DND-41 (cell line): ENCODE measurements around the gene SND1.

Source experiments
- ATAC-seq: fragments of 200-7000 bp; cut with Tn5 transposase; 3 replicates; pipeline ENCODE4 v1.9.1; 2021; ENCODE audit warnings: low read depth; ENCODE audit not compliant: insufficient read depth
- DNase-seq: peaks from one replicate; pipeline ENCODE4 v3.0.0-alpha.2; 2020
- H2AFZ ChIP-seq: 2 replicates; pipeline ENCODE4 v1.6.0; 2012; ENCODE audit warnings: low read depth, low read length
- H3K27ac ChIP-seq: 2 replicates; pipeline ENCODE4 v1.5.1; 2012; ENCODE audit warnings: low read length, inconsistent platforms
- H3K27me3 ChIP-seq: fragments of 200-600 bp; sonication (generic); 2 replicates; pipeline ENCODE4 v1.6.0; 2012; ENCODE audit warnings: low read length, mild to moderate bottlenecking, inconsistent platforms; ENCODE audit not compliant: insufficient read depth, poor library complexity
- H3K36me3 ChIP-seq: 2 replicates; pipeline ENCODE4 v1.5.1; 2012; ENCODE audit warnings: low read length, inconsistent platforms; ENCODE audit not compliant: insufficient read depth
- H3K4me1 ChIP-seq: 2 replicates; pipeline ENCODE4 v1.5.1; 2012; ENCODE audit warnings: mild to moderate bottlenecking, low read length; ENCODE audit not compliant: insufficient read depth
- H3K4me2 ChIP-seq: 2 replicates; pipeline ENCODE4 v1.6.0; 2012; ENCODE audit warnings: mild to moderate bottlenecking, moderate library complexity, low read length, inconsistent platforms; ENCODE audit not compliant: insufficient read depth
- H3K4me3 ChIP-seq, 2 experiments: fragments of 200-600 bp in 1 of 2; shearing (Covaris generic) in 1 of 2; 2 replicates each; pipeline ENCODE4 v1.5.1; 2012 to 2016; ENCODE audit warnings: inconsistent platforms in 2 of 2, low read length in 2 of 2, mild to moderate bottlenecking in 2 of 2, low read depth in 1 of 2, moderate library complexity in 1 of 2
- H3K79me2 ChIP-seq: 2 replicates; pipeline ENCODE4 v1.6.0; 2012; ENCODE audit warnings: low read length, inconsistent platforms; ENCODE audit not compliant: insufficient read depth
- H3K9ac ChIP-seq: 2 replicates; pipeline ENCODE4 v1.6.0; 2012; ENCODE audit warnings: low read depth, mild to moderate bottlenecking, inconsistent platforms, low read length, moderate library complexity
- H3K9me3 ChIP-seq: 2 replicates; pipeline ENCODE4 v1.5.1; 2012; ENCODE audit warnings: low read length, moderate library complexity, mild to moderate bottlenecking, inconsistent platforms; ENCODE audit not compliant: insufficient read depth, severe bottlenecking
- H4K20me1 ChIP-seq: 2 replicates; pipeline ENCODE4 v1.6.0; 2012; ENCODE audit warnings: low read length; ENCODE audit not compliant: insufficient read depth
- EZH2 ChIP-seq: IDR thresholded peaks from 3 replicates; pipeline ENCODE4 v1.6.1; 2012; ENCODE audit warnings: borderline replicate concordance, low read depth, mild to moderate bottlenecking, moderate library complexity, low read length, inconsistent platforms; ENCODE audit not compliant: severe bottlenecking
- TF ChIP-seq, protein P1 (sequence below): IDR thresholded peaks from 2 replicates; pipeline ENCODE4 v1.5.1; 2012; ENCODE audit warnings: borderline replicate concordance, low read length, moderate library complexity, mild to moderate bottlenecking; ENCODE audit not compliant: poor library complexity, severe bottlenecking; ENCODE audit errors: extremely low read depth

SND1 gene

DNA sequence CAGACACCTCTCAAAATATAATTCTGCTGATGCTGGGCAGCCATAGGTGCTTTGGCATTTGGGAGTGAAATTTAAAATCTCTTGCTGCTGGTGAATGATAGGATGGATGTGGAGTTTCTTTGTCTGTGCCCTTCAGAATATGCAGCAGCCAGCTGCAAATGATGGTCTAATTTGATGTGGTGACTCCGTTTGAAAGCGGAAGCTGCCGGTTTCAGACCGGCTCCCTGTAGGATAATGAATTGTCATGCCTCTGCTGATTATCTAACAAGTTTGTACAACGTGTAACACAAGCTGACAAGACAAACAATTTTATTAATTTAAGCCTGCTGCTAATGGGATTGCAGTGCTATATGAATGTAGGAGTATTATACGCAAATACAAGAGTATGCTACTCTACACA is 103.5 kb downstream of the SND1 start:
- DNase-seq (no peak), ATAC-seq (no peak)
- Histone ChIP-seq H4K20me1 (peaks cover 8% of the 10 kb centered on the region; the same call in 1 of the 2 replicates), H3K27ac (no peak overlapping the region), H3K4me2 (no peak overlapping the region), H3K4me1 (no peaks in the 10 kb centered on the region), H3K27me3 (no peaks in the 10 kb centered on the region), H3K36me3 (peaks cover 5% of the 10 kb centered on the region; the same call in 1 of the 2 replicates), H3K9me3 (no peaks in the 10 kb centered on the region), H3K9ac (no peak overlapping the region), H3K79me2 (peaks cover 22% of the 10 kb centered on the region; the same call in 1 of the 2 replicates), H3K4me3 (no peak overlapping the region), H2AFZ (no peak overlapping the region)
- TF ChIP-seq EZH2 = no peak
- TF ChIP-seq, protein P1, sequence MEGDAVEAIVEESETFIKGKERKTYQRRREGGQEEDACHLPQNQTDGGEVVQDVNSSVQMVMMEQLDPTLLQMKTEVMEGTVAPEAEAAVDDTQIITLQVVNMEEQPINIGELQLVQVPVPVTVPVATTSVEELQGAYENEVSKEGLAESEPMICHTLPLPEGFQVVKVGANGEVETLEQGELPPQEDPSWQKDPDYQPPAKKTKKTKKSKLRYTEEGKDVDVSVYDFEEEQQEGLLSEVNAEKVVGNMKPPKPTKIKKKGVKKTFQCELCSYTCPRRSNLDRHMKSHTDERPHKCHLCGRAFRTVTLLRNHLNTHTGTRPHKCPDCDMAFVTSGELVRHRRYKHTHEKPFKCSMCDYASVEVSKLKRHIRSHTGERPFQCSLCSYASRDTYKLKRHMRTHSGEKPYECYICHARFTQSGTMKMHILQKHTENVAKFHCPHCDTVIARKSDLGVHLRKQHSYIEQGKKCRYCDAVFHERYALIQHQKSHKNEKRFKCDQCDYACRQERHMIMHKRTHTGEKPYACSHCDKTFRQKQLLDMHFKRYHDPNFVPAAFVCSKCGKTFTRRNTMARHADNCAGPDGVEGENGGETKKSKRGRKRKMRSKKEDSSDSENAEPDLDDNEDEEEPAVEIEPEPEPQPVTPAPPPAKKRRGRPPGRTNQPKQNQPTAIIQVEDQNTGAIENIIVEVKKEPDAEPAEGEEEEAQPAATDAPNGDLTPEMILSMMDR = no peak

DNA sequence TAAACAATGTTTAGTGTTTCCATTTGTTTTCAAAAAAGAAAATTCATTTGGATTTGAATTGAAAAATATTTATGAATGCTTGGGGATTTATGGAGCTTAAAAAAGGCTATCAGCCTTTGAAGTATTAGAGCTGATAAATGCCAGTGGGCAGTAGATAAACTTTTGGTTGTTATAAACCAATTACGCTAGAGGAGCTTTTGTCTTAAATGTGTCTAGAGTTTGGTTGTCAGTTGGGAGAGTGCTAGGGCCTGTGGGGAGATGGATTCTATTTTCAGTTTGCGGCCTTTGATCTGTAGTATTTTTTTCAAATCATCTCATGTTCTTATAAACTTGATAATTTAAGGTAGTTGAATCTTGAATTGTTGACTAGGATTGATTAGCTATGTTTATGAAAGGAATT is 104.0 kb downstream of the SND1 start:
- H3K4me3 ChIP-seq = no peak overlapping the region
- no peak for ATAC-seq
- no peak for DNase-seq
- TF ChIP-seq EZH2 = no peak
- TF ChIP-seq, protein P1 = no peak
- H3K9me3 ChIP-seq = no peaks in the 10 kb centered on the region
- no peaks in the 10 kb centered on the region for H3K4me1 ChIP-seq
- H3K27me3 ChIP-seq = no peaks in the 10 kb centered on the region
- peaks cover 5% of the 10 kb centered on the region; the same call in 1 of the 2 replicates for H3K36me3 ChIP-seq
- H3K9ac ChIP-seq = no peak overlapping the region
- H4K20me1 ChIP-seq = peaks cover 8% of the 10 kb centered on the region; the same call in 1 of the 2 replicates
- H3K79me2 ChIP-seq = peaks cover 20% of the 10 kb centered on the region; the same call in 1 of the 2 replicates
- no peak overlapping the region for H3K4me2 ChIP-seq
- no peak overlapping the region for H2AFZ ChIP-seq
- H3K27ac ChIP-seq = no peak overlapping the region

DNA sequence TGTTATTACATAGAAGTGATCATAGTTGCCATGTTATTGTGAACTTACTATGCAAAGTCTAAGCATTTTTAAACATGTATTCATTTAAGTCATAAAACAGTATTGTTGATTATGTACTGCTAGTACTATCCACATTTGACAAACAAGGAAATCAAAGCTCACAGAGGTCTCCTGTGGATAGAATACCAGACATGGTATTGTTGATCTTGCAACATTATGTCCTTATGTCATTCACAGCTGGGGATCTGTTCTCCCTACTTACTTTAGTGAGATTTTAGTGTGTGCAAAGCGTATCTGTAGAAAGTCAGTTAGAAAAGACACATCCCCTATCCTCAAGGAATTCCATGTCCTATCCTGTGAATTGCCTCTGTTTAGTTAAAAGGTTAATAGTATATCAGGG is 106.1 kb downstream of the SND1 start:
- peaks cover 15% of the 10 kb centered on the region; the same call in 1 of the 2 replicates for H3K79me2 ChIP-seq
- no peaks in the 10 kb centered on the region for H3K4me1 ChIP-seq
- H3K9me3 ChIP-seq = no peaks in the 10 kb centered on the region
- no peaks in the 10 kb centered on the region for H3K36me3 ChIP-seq
- no peak overlapping the region for H3K27ac ChIP-seq
- DNase-seq (no peak), ATAC-seq (no peak)
- no peak for TF ChIP-seq EZH2
- TF ChIP-seq, protein P1 = no peak
- H3K4me2 ChIP-seq = no peak overlapping the region
- H3K27me3 ChIP-seq = no peaks in the 10 kb centered on the region
- no peak overlapping the region for H3K4me3 ChIP-seq
- peaks cover 11% of the 10 kb centered on the region; the same call in 1 of the 2 replicates for H4K20me1 ChIP-seq
- no peak overlapping the region for H2AFZ ChIP-seq
- no peak overlapping the region for H3K9ac ChIP-seq

DNA sequence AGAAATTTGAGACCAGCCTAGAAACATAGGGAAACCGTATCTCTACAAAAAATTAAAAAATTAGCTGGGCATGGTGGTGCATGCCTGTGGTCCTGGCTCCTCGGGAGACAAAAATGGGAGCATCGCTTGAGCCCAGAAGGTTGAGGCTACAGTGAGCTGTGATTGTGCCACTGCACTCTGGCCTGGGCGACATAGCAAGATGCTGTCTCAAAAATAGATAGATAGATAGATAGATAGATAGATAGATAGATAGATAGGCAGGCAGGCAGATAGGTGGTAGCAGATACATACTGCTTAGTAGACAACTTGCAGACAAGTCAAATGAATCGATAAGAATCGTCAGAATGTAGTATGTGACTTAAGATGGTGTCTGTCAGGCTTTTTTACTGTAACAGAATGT is 106.9 kb downstream of the SND1 start:
- Histone ChIP-seq H3K9ac (no peak overlapping the region), H3K27me3 (no peaks in the 10 kb centered on the region), H3K27ac (no peak overlapping the region), H2AFZ (no peak overlapping the region), H4K20me1 (peaks cover 11% of the 10 kb centered on the region; the same call in 1 of the 2 replicates), H3K36me3 (no peaks in the 10 kb centered on the region; the same call in 1 of the 2 replicates), H3K9me3 (no peaks in the 10 kb centered on the region), H3K79me2 (peaks cover 15% of the 10 kb centered on the region; the same call in 1 of the 2 replicates), H3K4me3 (no peak overlapping the region), H3K4me2 (no peak overlapping the region), H3K4me1 (no peaks in the 10 kb centered on the region)
- no peak for ATAC-seq
- TF ChIP-seq, protein P1 = no peak
- no peak for TF ChIP-seq EZH2
- DNase-seq = no peak
